ENCODE measurements around the gene HLCS. TPM values are rescaled to one million over a fixed set of nuclear protein-coding genes. Genes with fewer than 3 reads are reported as not detected.

The HLCS gene
- total and polyA plus RNA-seq, 10 of the 15 experiments (the other 5 are each of a cell fraction or from before 2014, with no cell fraction given), result 1.5 to 12.7 (median 9.6) TPM

- no peak for TF ChIP-seq GABPA (IDR thresholded peaks at IDR 0.05; ENCODE audit: low read depth)
Observed at GRCh38 chr21:36985751-36986594, 19.5 kb upstream of the HLCS start (continued).

DNA sequence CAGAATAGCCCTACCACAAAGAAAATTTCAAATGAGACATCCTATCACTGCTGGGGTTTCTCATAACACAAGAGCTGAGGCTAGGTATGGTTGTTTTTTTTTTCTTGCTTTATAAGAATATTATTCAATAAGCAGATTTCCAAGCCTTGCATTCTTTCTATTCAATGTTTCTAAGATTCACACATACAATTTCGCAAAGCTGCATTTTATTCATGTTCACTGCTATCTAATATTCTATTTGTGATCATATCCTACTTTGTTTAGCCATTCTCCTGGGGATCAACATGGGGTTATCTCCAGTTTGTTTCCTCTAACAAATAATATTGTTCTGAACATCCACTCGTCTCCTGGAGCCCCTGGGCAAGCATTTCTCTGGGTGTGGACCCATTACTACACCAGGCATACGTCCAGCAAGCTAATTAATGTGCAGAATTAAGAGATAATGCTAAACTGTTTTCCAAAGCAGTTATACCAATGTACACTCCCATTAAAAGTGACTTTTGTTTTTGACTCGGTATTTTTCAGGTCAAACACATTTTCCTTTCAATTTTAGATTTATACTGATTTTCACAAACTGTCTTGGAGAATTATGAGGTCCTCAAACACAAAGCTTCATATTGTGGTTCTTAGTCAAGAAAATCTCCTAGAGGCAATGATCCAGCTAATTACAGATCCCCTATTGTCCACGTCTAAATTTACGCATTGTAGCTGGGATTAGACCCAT is 15.7 kb upstream of the HLCS start:
- Histone ChIP-seq H3K36me3 (ENCODE audit: control insufficient read depth in 2 of 2, insufficient read depth in 2 of 2, low read length in 1 of 2) (no peaks in the 10 kb centered on the region), H3K4me2 (ENCODE audit: control insufficient read depth, insufficient read depth) (no peak overlapping the region), H3K79me2 (ENCODE audit: control insufficient read depth, insufficient read depth, low read length) (no peaks in the 10 kb centered on the region), H4K20me1 (ENCODE audit: control insufficient read depth, insufficient read depth) (no peaks in the 10 kb centered on the region), H3K9ac (ENCODE audit: control insufficient read depth, insufficient read depth, low read length) (no peak overlapping the region), H3K27ac (ENCODE audit: control insufficient read depth, insufficient read depth) (no peak overlapping the region), H3K4me3 (no peak overlapping the region), H2AFZ (ENCODE audit: control insufficient read depth, low read depth, low read length) (no peak overlapping the region), H3K27me3 (replicated peaks in 1 of 2; ENCODE audit: control insufficient read depth in 2 of 2, insufficient read depth in 2 of 2, low read length in 1 of 2) (no peaks in the 10 kb centered on the region), H3K9me3 (replicated peaks; ENCODE audit: control insufficient read depth, insufficient read depth, low read length) (no peaks in the 10 kb centered on the region), H3K4me1 (ENCODE audit: control insufficient read depth, insufficient read depth, low read length) (peaks cover 12% of the 10 kb centered on the region)
- WGBS (ENCODE audit: insufficient coverage, insufficient replicate concordance, low lambda C conversion rate, missing lambda C conversion rate), result 62% methylated on average over 6 of the region's 6 CpGs
- CTCF ChIA-PET, result interaction anchor here (2.0 kb wide), 1 partner anchor 28 kb away, joined by 7 read pairs; no protein-coding TSS in a partner anchor
- in situ Hi-C loops (cut with MboI), result no loop called here
- no peak for TF ChIP-seq JUND (IDR thresholded peaks at IDR 0.05; ENCODE audit: low read depth, low read length)
- TF ChIP-seq BCLAF1 (IDR thresholded peaks at IDR 0.05), result no peak
- no peak for TF ChIP-seq SRF (IDR thresholded peaks at IDR 0.05; ENCODE audit: low read depth in 2 of 2, low read length in 2 of 2)
- POLR2A ChIA-PET, result interaction anchor here (0.8 kb wide), 1 partner anchor 16 kb away, joined by 5 read pairs; no protein-coding TSS in a partner anchor
- RAD21 ChIA-PET (ENCODE audit: unreplicated experiment), result no interaction called here
- no TSS peak for BruUV-seq (replicated peaks)
- DNase-seq (ENCODE audit: low read depth, low spot score), result no peak
- intact Hi-C loops (cut with micrococcal nuclease; ENCODE audit: unreplicated experiment), result loop anchor here (10.0 kb wide), 1 partner anchor 383 kb away; the partner anchor contains the start of gene DYRK1A
- FAIRE-seq, result no peak
- SMC1A ChIA-PET (ENCODE audit: uncharacterized antibody, unreplicated experiment), result interaction anchor here (0.6 to 1.2 kb wide), 3 partner anchors 9 to 546 kb away, joined by 3 to 4 read pairs (median 3); no protein-coding TSS in a partner anchor
- no peak for ATAC-seq

All from GM12878 (cell line).